Aorta (tissue), 5 donors: ENCODE measurements around the gene SHISA3. TPM values are rescaled to one million over a fixed set of nuclear protein-coding genes. Genes with fewer than 3 reads are reported as not detected.

Source experiments
- ATAC-seq: fragments of 200-7000 bp; cut with Tn5 transposase; one replicate; pipeline ENCODE4 v1.9.1; 2022; ENCODE audit warnings: moderate library complexity; ENCODE audit not compliant: low FRiP score
- DNase-seq, 2 donors: peaks; one replicate each; pipeline ENCODE4 v3.0.0-alpha.2; 2020
- H3K27ac ChIP-seq, 2 donors: one replicate each; pipeline ENCODE4 v1.5.1; 2013; ENCODE audit warnings: low read length in 2 of 2, mild to moderate bottlenecking in 2 of 2, moderate library complexity in 2 of 2, control low read depth in 1 of 2, inconsistent platforms in 1 of 2, low read depth in 1 of 2
- H3K27me3 ChIP-seq, 2 donors: one replicate each; pipeline ENCODE4 v1.6.1; 2013; ENCODE audit warnings: control low read depth in 1 of 2, low read length in 1 of 2, mild to moderate bottlenecking in 1 of 2, moderate library complexity in 1 of 2; ENCODE audit not compliant: insufficient read depth in 2 of 2, control insufficient read depth in 1 of 2
- H3K36me3 ChIP-seq, 2 donors: one replicate each; pipeline ENCODE4 v1.6.1; 2013; ENCODE audit warnings: control low read depth in 1 of 2, low read length in 1 of 2, mild to moderate bottlenecking in 1 of 2; ENCODE audit not compliant: insufficient read depth in 2 of 2, control insufficient read depth in 1 of 2
- H3K4me1 ChIP-seq, 2 donors: one replicate each; pipeline ENCODE4 v1.6.1; 2013; ENCODE audit warnings: low read length in 2 of 2, control low read depth in 1 of 2, mild to moderate bottlenecking in 1 of 2, moderate library complexity in 1 of 2; ENCODE audit not compliant: insufficient read depth in 2 of 2, control insufficient read depth in 1 of 2
- H3K4me3 ChIP-seq, 2 donors: one replicate each; pipeline ENCODE4 v1.5.1; 2013; ENCODE audit warnings: low read length in 2 of 2, control low read depth in 1 of 2, mild to moderate bottlenecking in 1 of 2
- H3K9me3 ChIP-seq: one replicate; pipeline ENCODE4 v1.6.1; 2013; ENCODE audit warnings: mild to moderate bottlenecking, low read length; ENCODE audit not compliant: control insufficient read depth
- WGBS, 2 donors: extraction: QIAGEN DNeasy Blood & Tissue Kit; methylation state at CpG; one replicate each; pipeline ENCODE4 v1.1.7; 2013; 5-methylcytosine and 5-hydroxymethylcytosine counted together
- intact Hi-C, 2 donors: fragments of 100-400 bp; cut with DNase I; formaldehyde crosslinking; loops; one replicate each; pipeline versions ENCODE4 v1.14.2 to v1.15.0; 2022
- polyA plus RNA-seq, 2 donors: library from polyadenylated mRNA; stranded (reverse); fragments of 200-250 nt; gene quantifications; one replicate each; pipeline ENCODE4 v1.2.3, GENCODE V29; 2013
- total RNA-seq, 2 donors: library from RNA; stranded (reverse); fragmentation: NEBNext Ultra II Directional; extraction: Animal tissue kit (Norgen Biotek cat#: 25700); gene quantifications; one replicate each; pipeline ENCODE4 v1.2.1, GENCODE V29; 2021
- donor health status: healthy with polysubstance abuse.
- donor health status: Bipolar disorder and iron deficiency.
- donor health status: DM: no; HTN: no; CAD: no.
- donor health status: DM: no; HTN: no; CAD: no.
- donor health status: DM: yes; HTN: yes; CAD: no.

The SHISA3 gene
- total and polyA plus RNA-seq, 4 donors = 2.1 to 5.5 (median 3.5) TPM

GRCh38 chr4:42445038-42445437 is 47.8 kb downstream of the SHISA3 start:
- Histone ChIP-seq H3K36me3 (peaks cover 0 to under 1% of the 10 kb centered on the region in 2 donors), H3K9me3 (no peaks in the 10 kb centered on the region), H3K27ac (no peak overlapping the region), H3K27me3 (no peaks in the 10 kb centered on the region), H3K4me1 (no peaks in the 10 kb centered on the region), H3K4me3 (no peak overlapping the region)
- WGBS, 2 donors = 81 to 89% methylated on average over 5 of the region's 5 CpGs
- DNase-seq (no peak), ATAC-seq (no peak)
- intact Hi-C loops = no loop called here

GRCh38 chr4:42446823-42447222 is 49.5 kb downstream of the SHISA3 start:
- ATAC-seq (no peak), DNase-seq (no peak)
- Histone ChIP-seq H3K27me3 (no peaks in the 10 kb centered on the region), H3K9me3 (no peaks in the 10 kb centered on the region), H3K4me3 (no peak overlapping the region), H3K36me3 (no peaks in the 10 kb centered on the region), H3K4me1 (no peaks in the 10 kb centered on the region), H3K27ac (no peak overlapping the region)
- intact Hi-C loops = no loop called here
- WGBS, 2 donors = 53% methylated on average over 5 of the region's 5 CpGs

Other genes starting within 250 kb of the SHISA3 start
- under 1 TPM; 0.03 to 0.15 TPM for gene BEND4, start 244.8 kb upstream of the SHISA3 start, total RNA-seq
- gene BEND4, start 244.8 kb upstream of the SHISA3 start, polyA plus RNA-seq = not detected